Activated naive CD4-positive, alpha-beta T cell treated with anti-CD3 and anti-CD28 coated beads for 36 hours (primary cell): ENCODE data around the gene ACADM. TPM values are rescaled to one million over a fixed set of nuclear protein-coding genes. Genes with fewer than 3 reads are reported as not detected.
"Not testable (repeated sequence)": the region's sequence is repeated elsewhere in the genome, so short reads cannot be mapped to it uniquely, and the experiment has no call there.

ENCODE experiments used
- CTCF ChIA-PET: fragments of 350-600 bp; sonication (Branson Sonifier 250); formaldehyde crosslinking; loops from one replicate; lab custom pipeline; 2021; ENCODE audit warnings: antibody characterized with exemption; lab: Charles Lee
- DNase-seq: peaks from one replicate; pipeline ENCODE4 v3.0.0-alpha.2; 2020
- H3K27ac Mint-ChIP-seq: one replicate; pipeline ENCODE4 v1.8.0; 2021; ENCODE audit warnings: mild to moderate bottlenecking, mixed read lengths
- H3K27me3 Mint-ChIP-seq: one replicate; pipeline ENCODE4 v1.8.0; 2021; ENCODE audit warnings: low read depth, mixed read lengths
- H3K36me3 Mint-ChIP-seq: one replicate; pipeline ENCODE4 v1.8.0; 2021; ENCODE audit warnings: low read depth, mixed read lengths
- H3K4me1 Mint-ChIP-seq: one replicate; pipeline ENCODE4 v1.8.0; 2021; ENCODE audit warnings: low read depth, mixed read lengths
- H3K4me3 Mint-ChIP-seq: one replicate; pipeline ENCODE4 v1.8.0; 2021; ENCODE audit warnings: mild to moderate bottlenecking, moderate library complexity, mixed read lengths
- H3K9me3 Mint-ChIP-seq: one replicate; pipeline ENCODE4 v1.8.0; 2021; ENCODE audit warnings: mixed read lengths
- intact Hi-C: fragments of 100-400 bp; cut with micrococcal nuclease; formaldehyde crosslinking; loops from one replicate; pipeline ENCODE4 v1.15.1; 2023
- total RNA-seq, 2 experiments: library from RNA; stranded (reverse); gene quantifications; one replicate each; pipeline ENCODE4 v1.2.3, GENCODE V29; 2021

The ACADM gene
- total RNA-seq, 2 experiments from 2014 or later: 37.1 to 38.5 TPM

- H3K36me3 Mint-ChIP-seq: peaks cover 29% of the 10 kb centered on the region
Measured at GRCh38 chr1:75797606-75798216, 73.2 kb downstream of the ACADM start.

GRCh38 chr1:75801480-75801879, 77.0 kb downstream of the ACADM start:
- H3K4me1 Mint-ChIP-seq, H3K4me3 Mint-ChIP-seq, DNase-seq, H3K27me3 Mint-ChIP-seq, H3K27ac Mint-ChIP-seq, H3K36me3 Mint-ChIP-seq, H3K9me3 Mint-ChIP-seq, intact Hi-C loops: not testable (repeated sequence)
- CTCF ChIA-PET: interaction anchor here (0.7 kb wide), 1 partner anchor 1906 kb away, joined by 3 read pairs; no protein-coding TSS in a partner anchor

More at GRCh38 chr1:75797606-75798216, 73.2 kb downstream of the ACADM start:
- CTCF ChIA-PET: no interaction called here
- Mint-ChIP-seq H3K4me3 (no peak overlapping the region), H3K9me3 (no peaks in the 10 kb centered on the region), H3K4me1 (peaks cover 10% of the 10 kb centered on the region), H3K27me3 (no peaks in the 10 kb centered on the region), H3K27ac (no peak overlapping the region)
- DNase-seq: no peak
- intact Hi-C loops: no loop called here

GRCh38 chr1:75808921-75809320, 84.4 kb downstream of the ACADM start:
- Mint-ChIP-seq H3K4me1 (no peaks in the 10 kb centered on the region), H3K4me3 (no peak overlapping the region), H3K27me3 (no peaks in the 10 kb centered on the region), H3K9me3 (no peaks in the 10 kb centered on the region), H3K27ac (no peak overlapping the region), H3K36me3 (no peaks in the 10 kb centered on the region)
- CTCF ChIA-PET: no interaction called here
- no peak for DNase-seq
- intact Hi-C loops: no loop called here

GRCh38 chr1:75810113-75810512, 85.6 kb downstream of the ACADM start:
- CTCF ChIA-PET: interaction anchor here (0.6 kb wide), 1 partner anchor 849 kb away, joined by 3 read pairs; no protein-coding TSS in a partner anchor
- DNase-seq, H3K4me1 Mint-ChIP-seq, H3K36me3 Mint-ChIP-seq, H3K9me3 Mint-ChIP-seq, H3K27me3 Mint-ChIP-seq, H3K27ac Mint-ChIP-seq, intact Hi-C loops, H3K4me3 Mint-ChIP-seq: not testable (repeated sequence)

- intact Hi-C loops: no loop called here
- H3K4me1 Mint-ChIP-seq: no peaks in the 10 kb centered on the region
- H3K4me3 Mint-ChIP-seq: no peak overlapping the region
- no peak overlapping the region for H3K27ac Mint-ChIP-seq
- CTCF ChIA-PET: no interaction called here
- no peaks in the 10 kb centered on the region for H3K27me3 Mint-ChIP-seq
- H3K36me3 Mint-ChIP-seq: no peaks in the 10 kb centered on the region
- no peak for DNase-seq
- H3K9me3 Mint-ChIP-seq: no peaks in the 10 kb centered on the region
Measured at GRCh38 chr1:75811211-75811981, 86.9 kb downstream of the ACADM start.

- no peak for DNase-seq
- CTCF ChIA-PET: no interaction called here
- H3K27me3 Mint-ChIP-seq: no peaks in the 10 kb centered on the region
Measured at GRCh38 chr1:75812065-75812464, 87.6 kb downstream of the ACADM start.

More at GRCh38 chr1:75812065-75812464, 87.6 kb downstream of the ACADM start:
- Mint-ChIP-seq H3K4me1 (no peaks in the 10 kb centered on the region), H3K36me3 (no peaks in the 10 kb centered on the region), H3K27ac (no peak overlapping the region), H3K4me3 (no peak overlapping the region), H3K9me3 (no peaks in the 10 kb centered on the region)
- intact Hi-C loops: no loop called here

Other genes starting within 250 kb of the ACADM start
- under 1 TPM; 0.37 to 0.74 TPM for gene SLC44A5, start 113.6 kb upstream of the ACADM start, total RNA-seq
- gene RABGGTB, start 61.5 kb downstream of the ACADM start, total RNA-seq: 100 to 1,000 TPM; 158 to 162 TPM
- gene MSH4, start 72.2 kb downstream of the ACADM start, total RNA-seq: under 1 TPM; 0.14 to 0.27 TPM
- gene ASB17, start 207.7 kb downstream of the ACADM start, total RNA-seq: not detected